Gastroesophageal sphincter (tissue), 4 donors: ENCODE data around the gene TPT1. TPM values are rescaled to one million over a fixed set of nuclear protein-coding genes. Genes with fewer than 3 reads are reported as not detected.

ENCODE experiments used
- ATAC-seq: fragments of 150-250 bp; one replicate; pipeline ENCODE4 v1.9.1; 2016; ENCODE audit warnings: mild to moderate bottlenecking, moderate library complexity
- H3K27ac ChIP-seq, 4 donors: fragments of 200-600 bp; sonication (generic) in 3 of 4; 1 replicate in 3 of 4; 2 replicates in 1 of 4; pipeline ENCODE4 v1.5.1; 2016 to 2019
- H3K27me3 ChIP-seq: fragments of 200-600 bp; sonication (generic); one replicate; pipeline ENCODE4 v1.5.1; 2019
- H3K36me3 ChIP-seq, 2 donors: fragments of 200-600 bp; sonication (generic); one replicate each; pipeline ENCODE4 v1.5.1; 2019; ENCODE audit warnings: control low read depth in 1 of 2
- H3K4me1 ChIP-seq, 3 donors: fragments of 200-600 bp; sonication (generic); 1 replicate in 2 of 3; 2 replicates in 1 of 3; pipeline ENCODE4 v1.5.1; 2016 to 2019; ENCODE audit warnings: control low read depth in 2 of 3
- H3K4me3 ChIP-seq, 2 donors: fragments of 200-600 bp; sonication (generic); one replicate each; pipeline ENCODE4 v1.5.1; 2019; ENCODE audit warnings: mild to moderate bottlenecking in 1 of 2, moderate library complexity in 1 of 2
- H3K9me3 ChIP-seq, 3 donors: fragments of 200-600 bp; sonication (generic); one replicate each; pipeline ENCODE4 v1.5.1; 2017 to 2019; ENCODE audit warnings: control low read depth in 2 of 3
- CTCF ChIP-seq, 4 experiments: fragments of 200-600 bp in 2 of 4; fragments of 450-650 bp in 2 of 4; sonication (generic) in 1 of 4; IDR thresholded peaks; one replicate each; pipeline ENCODE4 v1.5.1; 2017 to 2019; ENCODE audit warnings: antibody characterized with exemption in 4 of 4, mild to moderate bottlenecking in 2 of 4, moderate library complexity in 2 of 4
- EP300 ChIP-seq: sonication (generic); formaldehyde crosslinking; IDR thresholded peaks from one replicate; pipeline ENCODE4 v1.6.1; 2017; ENCODE audit warnings: antibody characterized with exemption, mild to moderate bottlenecking
- POLR2A ChIP-seq, 2 donors: fragments of 450-650 bp; IDR thresholded peaks; one replicate each; pipeline ENCODE4 v1.6.1; 2017; ENCODE audit warnings: antibody characterized with exemption in 2 of 2, mild to moderate bottlenecking in 2 of 2, moderate library complexity in 1 of 2
- POLR2AphosphoS5 ChIP-seq: sonication (generic); formaldehyde crosslinking; IDR thresholded peaks from one replicate; pipeline ENCODE4 v1.6.1; 2017; ENCODE audit warnings: antibody characterized with exemption
- WGBS, 2 donors: methylation state at CpG; one replicate each; pipeline ENCODE4 v1.1.5; 2018; ENCODE audit warnings: low coverage in 1 of 2; 5-methylcytosine and 5-hydroxymethylcytosine counted together
- total RNA-seq, 4 donors: library from RNA; depleted of rRNA; stranded (reverse); fragments of >200 nt; gene quantifications; one replicate each; pipeline ENCODE4 v1.1.0, GENCODE V29; 2016

Gene TPT1
- total RNA-seq, 4 donors from 2014 or later, result 1,925 to 3,753 (median 2,929) TPM

DNA sequence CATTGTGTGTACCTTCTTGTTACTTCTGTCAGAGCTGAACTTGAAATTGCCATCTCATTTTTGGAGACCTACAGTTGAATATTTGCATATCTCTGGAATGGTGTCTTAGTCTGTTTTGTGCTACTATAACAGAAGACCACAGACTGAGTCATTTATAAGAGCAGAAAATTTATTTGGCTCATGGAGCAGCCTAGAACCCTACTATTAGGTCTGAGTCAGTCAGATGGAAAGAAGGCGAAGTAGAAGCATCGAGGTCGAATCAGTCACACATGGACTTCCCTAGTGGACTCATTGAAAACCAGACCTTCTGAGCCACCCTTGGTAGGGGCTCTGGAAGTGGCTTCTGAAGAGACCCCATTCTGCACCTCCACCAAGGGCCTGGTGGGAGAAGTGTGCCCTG is 33.9 kb upstream of the TPT1 start:
- no peaks in the 10 kb centered on the region for H3K27me3 ChIP-seq
- H3K27ac ChIP-seq, result no peak overlapping the region
- no peak for TF ChIP-seq POLR2A (IDR thresholded peaks at IDR 0.05)
- peaks cover 0 to 14% (median 3%) of the 10 kb centered on the region in 3 donors for H3K4me1 ChIP-seq
- H3K4me3 ChIP-seq, result no peak overlapping the region
- no peaks in the 10 kb centered on the region for H3K9me3 ChIP-seq
- 100% methylated on average over 1 to 3 of the region's 3 CpGs for WGBS, 2 donors
- ATAC-seq, result no peak
- peaks cover 0 to 25% of the 10 kb centered on the region in 2 donors for H3K36me3 ChIP-seq

DNA sequence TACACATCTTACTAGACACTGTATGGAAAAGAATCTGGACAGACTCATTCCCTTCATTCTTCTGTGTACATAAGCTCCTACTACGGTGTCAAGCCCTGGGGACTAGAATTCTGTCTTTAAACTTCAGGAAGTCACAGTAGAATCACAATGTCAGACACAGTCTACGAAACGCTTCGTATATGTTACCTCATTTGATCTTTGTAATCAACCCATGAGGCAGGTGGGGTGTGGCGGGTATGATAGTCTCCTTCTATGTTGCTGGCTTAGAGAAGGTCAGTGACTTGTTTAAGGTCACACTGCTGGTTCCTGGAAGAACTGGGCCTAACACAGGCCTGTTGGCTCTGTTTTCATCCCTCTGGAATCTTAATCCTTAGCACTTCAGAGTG is 32.2 kb upstream of the TPT1 start:
- no peak for ATAC-seq
- WGBS, 2 donors, result 66 to 77% methylated on average over 4 to 5 of the region's 5 CpGs
- peaks cover 0 to 23% (median 3%) of the 10 kb centered on the region in 3 donors for H3K4me1 ChIP-seq
- H3K9me3 ChIP-seq, result no peaks in the 10 kb centered on the region
- no peaks in the 10 kb centered on the region for H3K27me3 ChIP-seq
- TF ChIP-seq CTCF (IDR thresholded peaks at IDR 0.05) (no peak), POLR2A (IDR thresholded peaks at IDR 0.05) (no peak), EP300 (no peak), POLR2AphosphoS5 (no peak)
- peaks cover 0 to 20% of the 10 kb centered on the region in 2 donors for H3K36me3 ChIP-seq
- no peak overlapping the region for H3K27ac ChIP-seq
- no peak overlapping the region for H3K4me3 ChIP-seq

- H3K4me3 ChIP-seq, result no peak overlapping the region
- no peak for ATAC-seq
- no peaks in the 10 kb centered on the region for H3K9me3 ChIP-seq
- H3K27me3 ChIP-seq, result no peaks in the 10 kb centered on the region
- 79 to 82% methylated on average over 15 to 22 of the region's 24 CpGs for WGBS, 2 donors
- no peak overlapping the region for H3K27ac ChIP-seq
- H3K36me3 ChIP-seq, result peaks cover 0 to 19% of the 10 kb centered on the region in 2 donors
- TF ChIP-seq EP300, result no peak
- peaks cover 0 to 30% (median 3%) of the 10 kb centered on the region in 3 donors for H3K4me1 ChIP-seq
These were observed 31.5 kb upstream of the TPT1 start for GRCh38 chr13:45372189-45373161.

- Histone ChIP-seq H3K4me3 (no peak overlapping the region), H3K4me1 (peaks cover 0 to 33% (median 3%) of the 10 kb centered on the region in 3 donors)
- ATAC-seq, result peak; percentile 87
These were observed 30.0 kb upstream of the TPT1 start for GRCh38 chr13:45370922-45371406.

GRCh38 chr13:45369116-45369515 is 28.1 kb upstream of the TPT1 start:
- Histone ChIP-seq H3K36me3 (peaks cover 0 to 30% of the 10 kb centered on the region in 2 donors), H3K27ac (no peak overlapping the region), H3K27me3 (no peaks in the 10 kb centered on the region), H3K4me3 (no peak overlapping the region), H3K4me1 (peaks cover 0 to 33% (median 3%) of the 10 kb centered on the region in 3 donors), H3K9me3 (no peaks in the 10 kb centered on the region)
- TF ChIP-seq POLR2AphosphoS5 (no peak), POLR2A (IDR thresholded peaks at IDR 0.05) (no peak), EP300 (no peak), CTCF (IDR thresholded peaks at IDR 0.05) (no peak)
- 90 to 95% methylated on average over 4 of the region's 4 CpGs for WGBS, 2 donors
- ATAC-seq, result no peak

More at GRCh38 chr13:45370922-45371406, 30.0 kb upstream of the TPT1 start:
- H3K27ac ChIP-seq, result peak overlapping the region in 1 of 4 donors; percentile 45
- WGBS, 2 donors, result 0 to 24% methylated on average over 5 to 14 of the region's 30 CpGs
- H3K9me3 ChIP-seq, result no peaks in the 10 kb centered on the region
- TF ChIP-seq CTCF (IDR thresholded peaks at IDR 0.05) (peak; percentile 83 to 95 (median 90)), EP300 (no peak), POLR2A (IDR thresholded peaks at IDR 0.05) (no peak), POLR2AphosphoS5 (peak; percentile 65)
- H3K27me3 ChIP-seq, result no peaks in the 10 kb centered on the region
- peaks cover 0 to 19% of the 10 kb centered on the region in 2 donors for H3K36me3 ChIP-seq
